Natural killer cell (primary cell): ENCODE results near the gene MLN. TPM values are rescaled to one million over a fixed set of nuclear protein-coding genes. Genes with fewer than 3 reads are reported as not detected.

ENCODE experiments used
- ATAC-seq, 3 donors: fragments of 150-1000 bp in 2 of 3; fragments of 200-7000 bp in 1 of 3; cut with Tn5 transposase; 1 replicate in 1 of 3; 2 replicates in 2 of 3; pipeline ENCODE4 v1.10.0; 2021; ENCODE audit warnings: mild to moderate bottlenecking in 2 of 3, moderate library complexity in 2 of 3
- DNase-seq, 2 donors: peaks; one replicate each; pipeline versions ENCODE4 v3.0.0 to v3.0.0-alpha.2; 2013 to 2021; ENCODE audit warnings: mixed read lengths in 1 of 2
- H3K27ac ChIP-seq: one replicate; pipeline ENCODE4 v1.5.1; 2013; ENCODE audit warnings: mild to moderate bottlenecking, low read length
- H3K27me3 ChIP-seq: one replicate; pipeline ENCODE4 v1.6.1; 2013; ENCODE audit warnings: low read length; ENCODE audit not compliant: control insufficient read depth, insufficient read depth
- H3K36me3 ChIP-seq: one replicate; pipeline ENCODE4 v1.6.1; 2013; ENCODE audit warnings: low read length; ENCODE audit not compliant: control insufficient read depth, insufficient read depth
- H3K4me1 ChIP-seq: one replicate; pipeline ENCODE4 v1.6.1; 2013; ENCODE audit warnings: low read length; ENCODE audit not compliant: control insufficient read depth, insufficient read depth
- H3K4me3 ChIP-seq: one replicate; pipeline ENCODE4 v1.5.1; 2013; ENCODE audit warnings: low read length
- H3K9me3 ChIP-seq: one replicate; pipeline ENCODE4 v1.6.1; 2013; ENCODE audit warnings: low read length; ENCODE audit not compliant: control insufficient read depth, insufficient read depth
- H3K27ac Mint-ChIP-seq, 2 donors: one replicate each; pipeline ENCODE4 v1.8.0; 2022; ENCODE audit warnings: mild to moderate bottlenecking in 2 of 2, mixed read lengths in 2 of 2, moderate library complexity in 1 of 2
- H3K27me3 Mint-ChIP-seq, 2 donors: one replicate each; pipeline ENCODE4 v1.8.0; 2022; ENCODE audit warnings: low read depth in 2 of 2, mixed read lengths in 2 of 2
- H3K36me3 Mint-ChIP-seq: one replicate; pipeline ENCODE4 v1.8.0; 2022; ENCODE audit warnings: mixed read lengths
- H3K4me1 Mint-ChIP-seq, 2 donors: one replicate each; pipeline ENCODE4 v1.8.0; 2022; ENCODE audit warnings: mixed read lengths in 2 of 2
- H3K4me3 Mint-ChIP-seq: one replicate; pipeline ENCODE4 v1.8.0; 2022; ENCODE audit warnings: mild to moderate bottlenecking, moderate library complexity, mixed read lengths
- H3K9me3 Mint-ChIP-seq, 2 donors: one replicate each; pipeline ENCODE4 v1.8.0; 2022; ENCODE audit warnings: mixed read lengths in 2 of 2
- CTCF ChIP-seq: fragments of 200-600 bp; IDR thresholded peaks from one replicate; pipeline ENCODE4 v1.8.0; 2022; ENCODE audit warnings: antibody characterized with exemption
- WGBS: methylation state at CpG from one replicate; pipeline ENCODE4 v1.1.7; 2013; ENCODE audit warnings: missing lambda C conversion rate; ENCODE audit not compliant: insufficient coverage; 5-methylcytosine and 5-hydroxymethylcytosine counted together
- intact Hi-C: fragments of 100-400 bp; cut with micrococcal nuclease; formaldehyde crosslinking; loops from one replicate; pipeline ENCODE4 v1.14.2; 2022
- total RNA-seq, 4 donors: library from RNA; stranded (reverse); fragments of 120-200 nt in 1 of 4; gene quantifications; one replicate each; pipeline versions ENCODE4 v1.2.3 to v1.2.4, GENCODE V29; 2013 to 2022

Gene MLN
- total RNA-seq, 3 donors from 2014 or later (not counting 1 experiment from before 2014, with no cell fraction given): not detected

GRCh38 chr6:33778444-33779121 lies 25.2 kb downstream of the MLN start:
- ATAC-seq: no peak
- Mint-ChIP-seq H3K9me3 (no peaks in the 10 kb centered on the region), H3K27me3 (no peaks in the 10 kb centered on the region), H3K4me3 (no peak overlapping the region), H3K4me1 (peaks cover 7 to 18% of the 10 kb centered on the region in 2 donors), H3K27ac (no peak overlapping the region), H3K36me3 (no peaks in the 10 kb centered on the region)
- WGBS: 94% methylated on average over 12 of the region's 12 CpGs
- Histone ChIP-seq H3K27me3 (no peaks in the 10 kb centered on the region), H3K4me1 (no peaks in the 10 kb centered on the region), H3K4me3 (no peak overlapping the region), H3K36me3 (peaks cover 91% of the 10 kb centered on the region), H3K9me3 (no peaks in the 10 kb centered on the region), H3K27ac (no peak overlapping the region)
- no peak for DNase-seq
- TF ChIP-seq CTCF: no peak
- intact Hi-C loops: no loop called here

DNA sequence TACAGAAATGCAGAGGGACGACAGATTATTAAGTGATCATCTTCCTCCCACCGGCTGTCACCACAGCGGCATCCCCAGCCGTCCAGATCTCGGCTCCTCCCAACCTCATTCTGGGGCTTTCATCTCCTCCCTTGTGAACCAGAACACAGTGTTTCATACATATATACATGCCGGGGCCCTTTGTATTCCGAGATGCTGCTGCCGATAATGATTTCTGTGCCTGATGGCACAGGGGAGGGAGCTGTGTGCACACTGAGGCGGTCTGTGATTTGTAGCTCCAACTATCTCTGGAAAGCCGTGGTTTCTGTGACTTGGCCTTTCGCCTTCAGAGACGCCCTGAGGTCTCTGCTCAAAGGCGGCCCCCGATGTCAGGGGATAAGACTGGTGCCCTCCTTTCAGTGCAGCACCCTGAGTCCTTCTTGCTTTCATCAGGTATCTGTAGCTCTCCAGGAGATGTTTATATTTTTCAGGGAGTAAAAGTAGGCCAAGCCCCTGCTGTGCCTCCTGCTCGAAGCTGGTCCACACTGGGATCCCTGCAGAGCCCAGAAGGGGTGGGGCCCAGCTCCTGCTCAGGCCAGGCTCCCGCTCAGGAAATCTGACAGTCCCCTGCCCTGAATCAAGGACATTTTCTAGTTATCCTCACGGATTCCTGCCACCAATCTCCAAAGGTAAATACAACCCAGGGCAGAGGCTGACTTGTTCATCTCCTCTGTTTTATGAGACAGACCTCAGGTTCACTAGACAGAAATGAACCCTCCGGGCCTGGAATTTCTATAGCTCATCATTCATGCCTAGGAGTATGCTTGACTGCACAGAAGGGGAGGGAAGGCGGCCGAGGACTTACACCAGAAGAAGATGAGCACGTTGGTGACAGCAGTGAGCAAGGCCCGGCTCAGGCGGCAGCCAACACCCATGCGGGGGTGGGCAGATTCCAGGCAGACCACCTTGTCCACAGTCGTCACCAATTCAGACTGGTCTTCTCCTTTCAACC lies 26.1 kb downstream of the MLN start:
- no peak overlapping the region for H3K4me3 Mint-ChIP-seq
- H3K36me3 ChIP-seq: peaks cover 89% of the 10 kb centered on the region
- no peaks in the 10 kb centered on the region for H3K9me3 ChIP-seq
- no peaks in the 10 kb centered on the region for H3K4me1 ChIP-seq
- intact Hi-C loops: no loop called here
- DNase-seq (no peak), ATAC-seq (no peak)
- H3K27ac Mint-ChIP-seq: no peak overlapping the region
- peaks cover 5 to 13% of the 10 kb centered on the region in 2 donors for H3K4me1 Mint-ChIP-seq
- no peak overlapping the region for H3K4me3 ChIP-seq
- no peaks in the 10 kb centered on the region for H3K9me3 Mint-ChIP-seq
- peaks cover 3% of the 10 kb centered on the region for H3K36me3 Mint-ChIP-seq
- no peak overlapping the region for H3K27ac ChIP-seq
- no peak for TF ChIP-seq CTCF
- H3K27me3 Mint-ChIP-seq: no peaks in the 10 kb centered on the region
- H3K27me3 ChIP-seq: no peaks in the 10 kb centered on the region
- WGBS: 97% methylated on average over 25 of the region's 25 CpGs

GRCh38 chr6:33776764-33777163 lies 27.0 kb downstream of the MLN start:
- no peak for TF ChIP-seq CTCF
- H3K4me1 Mint-ChIP-seq: peaks cover 6 to 10% of the 10 kb centered on the region in 2 donors
- no peak for DNase-seq
- Histone ChIP-seq H3K4me3 (no peak overlapping the region), H3K9me3 (no peaks in the 10 kb centered on the region), H3K27me3 (no peaks in the 10 kb centered on the region), H3K27ac (no peak overlapping the region), H3K36me3 (peaks cover 87% of the 10 kb centered on the region), H3K4me1 (peaks cover 2% of the 10 kb centered on the region)
- H3K36me3 Mint-ChIP-seq: peaks cover 7% of the 10 kb centered on the region
- 97% methylated on average over 13 of the region's 13 CpGs for WGBS
- H3K9me3 Mint-ChIP-seq: no peaks in the 10 kb centered on the region
- intact Hi-C loops: no loop called here
- no peak for ATAC-seq
- H3K27me3 Mint-ChIP-seq: no peaks in the 10 kb centered on the region
- H3K27ac Mint-ChIP-seq: no peak overlapping the region
- no peak overlapping the region for H3K4me3 Mint-ChIP-seq
